ENCODE measurements around the gene RAD54L. TPM values are rescaled to one million over a fixed set of nuclear protein-coding genes. Genes with fewer than 3 reads are reported as not detected.

The RAD54L gene
- total and polyA plus RNA-seq, 2 donors (not counting 1 experiment from before 2014, with no cell fraction given), result 0.57 to 1.1 TPM

GRCh38 chr1:46256523-46256922 is 9.0 kb downstream of the RAD54L start:
- Mint-ChIP-seq H3K9me3 (ENCODE audit: insufficient read depth) (no peaks in the 10 kb centered on the region), H3K27me3 (no peaks in the 10 kb centered on the region), H3K4me3 (no peak overlapping the region), H3K4me1 (no peaks in the 10 kb centered on the region), H3K27ac (no peak overlapping the region)
- Histone ChIP-seq H3K9ac (ENCODE audit: low read length) (no peak overlapping the region), H3K4me3 (ENCODE audit: control extremely low read depth in 1 of 5, extremely low read depth in 1 of 5, insufficient read depth in 1 of 5, low read depth in 2 of 5, low read length in 4 of 5) (no peak overlapping the region), H3K9me3 (ENCODE audit: control extremely low read depth in 1 of 3, control insufficient read depth in 2 of 3, insufficient read depth in 1 of 3, low read length in 2 of 3) (no peaks in the 10 kb centered on the region), H3K27me3 (replicated peaks in 1 of 4; ENCODE audit: control extremely low read depth in 1 of 4, control insufficient read depth in 3 of 4, insufficient read depth in 4 of 4, low read length in 3 of 4) (no peaks in the 10 kb centered on the region), H3K4me2 (replicated peaks; ENCODE audit: low read depth, low read length, poor library complexity, severe bottlenecking) (no peak overlapping the region), H3K4me1 (ENCODE audit: control insufficient read depth in 2 of 2, insufficient read depth in 2 of 2, low read length in 2 of 2) (no peaks in the 10 kb centered on the region), H3K79me2 (ENCODE audit: control insufficient read depth, insufficient read depth, low read length) (no peaks in the 10 kb centered on the region), H3K36me3 (replicated peaks in 1 of 2; ENCODE audit: control extremely low read depth in 1 of 2, control insufficient read depth in 1 of 2, extremely low read depth in 1 of 2, insufficient read depth in 2 of 2, low read length in 1 of 2) (no peaks in the 10 kb centered on the region), H4K20me1 (ENCODE audit: control insufficient read depth, insufficient read depth, low read length, poor library complexity, severe bottlenecking) (no peaks in the 10 kb centered on the region), H3K27ac (ENCODE audit: low read length in 2 of 2) (no peak overlapping the region), H2AFZ (ENCODE audit: insufficient read depth, low read depth, low read length, poor library complexity, severe bottlenecking) (no peak overlapping the region)
- DNase-seq, result no peak
- ChIA-PET POLR2A (no interaction called here), CTCF (no interaction called here)
- no peak for TF ChIP-seq EZH2 (IDR thresholded peaks at IDR 0.05; ENCODE audit: borderline replicate concordance, insufficient read depth, low read depth, low read length, poor library complexity, severe bottlenecking)
- TF ChIP-seq CTCF (IDR thresholded peaks at IDR 0.05), result no peak
- no CpG with 5 or more reads among the region's 2 CpGs for WGBS (ENCODE audit: insufficient coverage)
- no peak for ATAC-seq (ENCODE audit: low read depth)
- intact Hi-C loops (cut with micrococcal nuclease), result no loop called here

- Mint-ChIP-seq H3K27me3 (no peaks in the 10 kb centered on the region), H3K4me3 (no peak overlapping the region), H3K4me1 (no peaks in the 10 kb centered on the region), H3K9me3 (ENCODE audit: insufficient read depth) (no peaks in the 10 kb centered on the region), H3K27ac (no peak overlapping the region)
- no peaks in the 10 kb centered on the region for H3K4me1 ChIP-seq (ENCODE audit: control insufficient read depth in 2 of 2, insufficient read depth in 2 of 2, low read length in 2 of 2)
- no peak for DNase-seq
- no peak overlapping the region for H3K9ac ChIP-seq (ENCODE audit: low read length)
- H3K36me3 ChIP-seq (replicated peaks in 1 of 2; ENCODE audit: control extremely low read depth in 1 of 2, control insufficient read depth in 1 of 2, extremely low read depth in 1 of 2, insufficient read depth in 2 of 2, low read length in 1 of 2), result peaks cover 0 to 2% of the 10 kb centered on the region in 2 experiments
- 100% methylated on average over 1 of the region's 1 CpG for whole genome bisulfite sequencing (ENCODE audit: insufficient coverage)
- H3K9me3 ChIP-seq (ENCODE audit: control extremely low read depth in 1 of 3, control insufficient read depth in 2 of 3, insufficient read depth in 1 of 3, low read length in 2 of 3), result no peaks in the 10 kb centered on the region
- intact Hi-C loops (cut with micrococcal nuclease), result no loop called here
- no peaks in the 10 kb centered on the region for H3K27me3 ChIP-seq (replicated peaks in 1 of 4; ENCODE audit: control extremely low read depth in 1 of 4, control insufficient read depth in 3 of 4, insufficient read depth in 4 of 4, low read length in 3 of 4)
- CTCF ChIA-PET, result interaction anchor here (1.1 kb wide), 1 partner anchor 39 kb away, joined by 3 read pairs; no protein-coding TSS in a partner anchor
- no peak overlapping the region for H2AFZ ChIP-seq (ENCODE audit: insufficient read depth, low read depth, low read length, poor library complexity, severe bottlenecking)
- ATAC-seq (ENCODE audit: low read depth), result no peak
- no peak overlapping the region for H3K4me2 ChIP-seq (replicated peaks; ENCODE audit: low read depth, low read length, poor library complexity, severe bottlenecking)
- POLR2A ChIA-PET, result no interaction called here
- H3K4me3 ChIP-seq (ENCODE audit: control extremely low read depth in 1 of 5, extremely low read depth in 1 of 5, insufficient read depth in 1 of 5, low read depth in 2 of 5, low read length in 4 of 5), result no peak overlapping the region
- TF ChIP-seq EZH2 (IDR thresholded peaks at IDR 0.05; ENCODE audit: borderline replicate concordance, insufficient read depth, low read depth, low read length, poor library complexity, severe bottlenecking), result no peak
- no peak for TF ChIP-seq CTCF (IDR thresholded peaks at IDR 0.05)
- no peaks in the 10 kb centered on the region for H4K20me1 ChIP-seq (ENCODE audit: control insufficient read depth, insufficient read depth, low read length, poor library complexity, severe bottlenecking)
- H3K27ac ChIP-seq (ENCODE audit: low read length in 2 of 2), result no peak overlapping the region
- no peaks in the 10 kb centered on the region for H3K79me2 ChIP-seq (ENCODE audit: control insufficient read depth, insufficient read depth, low read length)
Observed at GRCh38 chr1:46262508-46262907, 14.9 kb downstream of the RAD54L start.

Measured in B cell (primary cell).